GDM1 (cell line): Measurements from ENCODE around the gene CPD.
A peak's percentile ranks its signal among the peaks of the same experiment; 100 is the strongest.

Source experiments
- DNase-seq: peaks from one replicate; lab custom pipeline; 2025; lab: John Stamatoyannopoulos, UW

The CPD gene

GRCh38 chr17:30354701-30355100 is 24.0 kb upstream of the CPD start:
- no peak for DNase-seq

- DNase-seq, result no peak
Measured at GRCh38 chr17:30357476-30357875, 21.3 kb upstream of the CPD start.

- DNase-seq, result no peak
Measured at GRCh38 chr17:30358055-30358760, 20.5 kb upstream of the CPD start.

GRCh38 chr17:30360086-30360808 is 18.5 kb upstream of the CPD start:
- no peak for DNase-seq

- no peak for DNase-seq
Measured at GRCh38 chr17:30361766-30362279, 16.9 kb upstream of the CPD start.

- DNase-seq, result peak; percentile 6
Measured at GRCh38 chr17:30363715-30364202, 15.0 kb upstream of the CPD start.

- no peak for DNase-seq
Measured at GRCh38 chr17:30366536-30366935, 12.2 kb upstream of the CPD start.

- no peak for DNase-seq
Measured at GRCh38 chr17:30368912-30369720, 9.6 kb upstream of the CPD start.

- DNase-seq, result no peak
Measured at GRCh38 chr17:30369995-30370394, 8.7 kb upstream of the CPD start.

GRCh38 chr17:30372755-30373154 is 6.0 kb upstream of the CPD start:
- no peak for DNase-seq

- DNase-seq, result no peak
Measured at GRCh38 chr17:30375661-30376060, 3.1 kb upstream of the CPD start.

- no peak for DNase-seq
Measured at GRCh38 chr17:30376621-30377452, 1.9 kb upstream of the CPD start.

GRCh38 chr17:30377574-30378240 is 1.0 kb upstream of the CPD start:
- no peak for DNase-seq

- no peak for DNase-seq
Measured at GRCh38 chr17:30378241-30378824, 394 bp upstream of the CPD start.

- no peak for DNase-seq
Measured at GRCh38 chr17:30379303-30379902, 676 bp downstream of the CPD start.

- no peak for DNase-seq
Measured at GRCh38 chr17:30379903-30380381, 1.2 kb downstream of the CPD start.

- no peak for DNase-seq
Measured at GRCh38 chr17:30380643-30381339, 2.1 kb downstream of the CPD start.

- no peak for DNase-seq
Measured at GRCh38 chr17:30381340-30381659, 2.6 kb downstream of the CPD start.

- DNase-seq, result no peak
Measured at GRCh38 chr17:30382345-30382744, 3.6 kb downstream of the CPD start.
